Brain microvascular endothelial cell (primary cell): ENCODE data around the gene RGS1.
A peak's percentile ranks its signal among the peaks of the same experiment; 100 is the strongest.

Experiments used
- DNase-seq: peaks from one replicate; pipeline ENCODE4 v3.0.0-alpha.2; 2020
- H3K27ac ChIP-seq: fragments of 250-450 bp; sonication (Bioruptor Pico); 2 replicates; pipeline ENCODE4 v1.5.1; 2020; ENCODE audit warnings: mild to moderate bottlenecking, moderate library complexity
- H3K27me3 ChIP-seq: fragments of 250-450 bp; sonication (Bioruptor Pico); replicated peaks from 2 replicates; pipeline ENCODE4 v1.5.1; 2020; ENCODE audit warnings: mild to moderate bottlenecking
- H3K36me3 ChIP-seq: fragments of 250-450 bp; sonication (Bioruptor Pico); replicated peaks from 2 replicates; pipeline ENCODE4 v1.5.1; 2020; ENCODE audit warnings: mild to moderate bottlenecking
- H3K4me3 ChIP-seq: 2 replicates; pipeline ENCODE4 v1.5.1; 2011; ENCODE audit warnings: low read depth, mild to moderate bottlenecking, control low read depth, low read length, moderate library complexity
- CTCF ChIP-seq: IDR thresholded peaks from 2 replicates; pipeline ENCODE4 v1.5.1; 2011; ENCODE audit warnings: low read depth, mild to moderate bottlenecking, moderate library complexity, low read length, control low read depth, inconsistent platforms; ENCODE audit errors: missing control alignments
- in situ Hi-C: cut with HindIII; loops from 2 replicates; pipeline ENCODE4 v1.10.0; 2017; ENCODE audit warnings: low sequenced_read_pairs, low pct_ligation_motif_present

RGS1 gene, protein sequence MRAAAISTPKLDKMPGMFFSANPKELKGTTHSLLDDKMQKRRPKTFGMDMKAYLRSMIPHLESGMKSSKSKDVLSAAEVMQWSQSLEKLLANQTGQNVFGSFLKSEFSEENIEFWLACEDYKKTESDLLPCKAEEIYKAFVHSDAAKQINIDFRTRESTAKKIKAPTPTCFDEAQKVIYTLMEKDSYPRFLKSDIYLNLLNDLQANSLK

GRCh38 chr1:192575499-192576189, at the start of gene RGS1:
Gene RGS1, plus strand, starts transcription at chr1:192575773. Its CDS starts 20 bp downstream, at chr1:192575793.
- Histone ChIP-seq H3K27ac (no peak within 1 kb of the TSS), H3K4me3 (no peak within 1 kb of the TSS)

DNA sequence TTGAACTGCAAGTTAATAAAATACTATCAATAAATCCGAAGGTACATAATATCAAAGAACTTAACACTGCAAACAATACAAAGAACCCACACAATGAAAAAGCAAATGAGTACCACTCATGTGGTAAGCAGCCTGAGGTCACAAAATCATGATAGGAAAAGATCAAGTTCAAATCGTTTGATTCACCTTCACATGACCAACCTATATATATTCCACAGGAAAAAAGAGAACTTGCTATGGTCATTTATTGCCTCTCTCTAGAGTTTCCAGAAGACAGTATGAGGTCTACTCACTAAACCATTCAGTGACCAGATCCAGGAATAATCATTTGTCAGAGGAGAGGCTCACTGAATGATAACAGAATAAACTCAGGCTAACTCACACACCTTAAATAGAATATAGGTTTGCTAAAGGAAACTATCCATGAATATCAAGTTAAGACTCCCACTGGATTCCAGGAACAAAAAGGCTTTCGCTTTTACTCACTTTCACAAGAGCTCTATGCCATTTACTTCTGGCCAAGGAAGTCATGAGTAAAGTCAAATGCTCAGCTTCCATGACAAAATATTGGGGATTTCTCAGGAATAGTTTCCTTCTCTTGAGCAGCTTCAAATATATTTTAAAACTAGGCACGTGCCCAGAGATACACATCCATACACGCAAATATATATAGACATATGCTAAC, 48.3 kb upstream of the RGS1 start:
- in situ Hi-C loops: no loop called here
- no peak for DNase-seq
- no peaks in the 10 kb centered on the region for H3K36me3 ChIP-seq
- no peak overlapping the region for H3K27ac ChIP-seq
- no peaks in the 10 kb centered on the region for H3K27me3 ChIP-seq
- no peak overlapping the region for H3K4me3 ChIP-seq
- no peak for TF ChIP-seq CTCF

More at GRCh38 chr1:192575499-192576189, at the start of gene RGS1:
- no peak for TF ChIP-seq CTCF
- DNase-seq: no peak
- Histone ChIP-seq H3K27me3 (no peaks in the 10 kb centered on the region), H3K36me3 (no peaks in the 10 kb centered on the region)
- in situ Hi-C loops: no loop called here

DNA sequence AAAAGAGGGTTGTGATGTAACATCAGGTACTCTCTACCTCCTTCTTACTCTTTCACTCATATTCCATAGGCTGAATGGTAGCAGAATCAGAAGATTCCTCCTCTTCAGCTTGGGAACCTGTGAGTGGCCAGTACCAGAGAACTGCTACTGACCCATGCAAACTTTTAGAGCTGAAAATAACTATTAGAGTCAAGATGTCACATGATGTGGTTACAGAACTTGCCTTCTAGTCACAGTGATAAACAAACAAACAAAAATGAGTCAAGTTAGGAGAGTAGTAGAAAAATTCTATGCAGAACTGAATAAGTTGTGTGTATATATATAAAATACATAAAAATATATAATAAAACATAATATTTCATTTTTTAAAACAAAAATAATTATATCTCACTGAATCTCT, 47.6 kb upstream of the RGS1 start:
- Histone ChIP-seq H3K4me3 (no peak overlapping the region), H3K36me3 (no peaks in the 10 kb centered on the region), H3K27ac (no peak overlapping the region), H3K27me3 (no peaks in the 10 kb centered on the region)
- in situ Hi-C loops: no loop called here
- DNase-seq: no peak
- no peak for TF ChIP-seq CTCF

GRCh38 chr1:192529031-192529755, 46.4 kb upstream of the RGS1 start:
- DNase-seq: no peak
- Histone ChIP-seq H3K4me3 (no peak overlapping the region), H3K27me3 (no peaks in the 10 kb centered on the region), H3K36me3 (no peaks in the 10 kb centered on the region), H3K27ac (no peak overlapping the region)
- in situ Hi-C loops: no loop called here
- no peak for TF ChIP-seq CTCF

DNA sequence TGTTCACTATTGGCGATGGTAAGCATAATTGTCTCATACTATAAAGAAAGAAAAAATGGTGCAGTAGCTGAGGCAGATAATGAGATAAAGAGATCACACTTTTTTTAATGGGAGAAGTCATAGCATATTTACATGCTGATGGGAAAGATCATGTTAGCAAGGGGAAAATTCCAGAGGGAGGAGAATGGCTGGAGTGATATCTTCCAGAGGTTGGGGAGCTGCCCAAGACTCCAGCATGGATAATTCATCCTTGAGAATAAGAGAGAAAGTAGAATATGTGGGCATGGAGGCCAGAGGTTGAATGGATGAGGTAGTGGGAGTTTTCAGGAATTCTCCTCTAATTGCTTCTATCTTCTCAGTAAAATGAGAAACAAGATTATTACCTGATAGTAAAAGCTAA, 45.8 kb upstream of the RGS1 start:
- Histone ChIP-seq H3K27ac (peak overlapping the region; percentile 54), H3K27me3 (no peaks in the 10 kb centered on the region), H3K4me3 (no peak overlapping the region), H3K36me3 (no peaks in the 10 kb centered on the region)
- no peak for TF ChIP-seq CTCF
- in situ Hi-C loops: no loop called here
- no peak for DNase-seq
